Stimulated activated CD4-positive, alpha-beta T cell treated with anti-CD3 and anti-CD28 coated beads, Interleukin-1b, Interleukin-23, amount 100 ng/mL, for 48 hours (primary cell): ENCODE measurements around the gene ZNF275.
"Not testable (repeated sequence)": the region's sequence is repeated elsewhere in the genome, so short reads cannot be mapped to it uniquely, and the experiment has no call there.

ENCODE experiments used
- DNase-seq: peaks from one replicate; pipeline ENCODE4 v3.0.0-alpha.2; 2020

ZNF275 gene

DNA sequence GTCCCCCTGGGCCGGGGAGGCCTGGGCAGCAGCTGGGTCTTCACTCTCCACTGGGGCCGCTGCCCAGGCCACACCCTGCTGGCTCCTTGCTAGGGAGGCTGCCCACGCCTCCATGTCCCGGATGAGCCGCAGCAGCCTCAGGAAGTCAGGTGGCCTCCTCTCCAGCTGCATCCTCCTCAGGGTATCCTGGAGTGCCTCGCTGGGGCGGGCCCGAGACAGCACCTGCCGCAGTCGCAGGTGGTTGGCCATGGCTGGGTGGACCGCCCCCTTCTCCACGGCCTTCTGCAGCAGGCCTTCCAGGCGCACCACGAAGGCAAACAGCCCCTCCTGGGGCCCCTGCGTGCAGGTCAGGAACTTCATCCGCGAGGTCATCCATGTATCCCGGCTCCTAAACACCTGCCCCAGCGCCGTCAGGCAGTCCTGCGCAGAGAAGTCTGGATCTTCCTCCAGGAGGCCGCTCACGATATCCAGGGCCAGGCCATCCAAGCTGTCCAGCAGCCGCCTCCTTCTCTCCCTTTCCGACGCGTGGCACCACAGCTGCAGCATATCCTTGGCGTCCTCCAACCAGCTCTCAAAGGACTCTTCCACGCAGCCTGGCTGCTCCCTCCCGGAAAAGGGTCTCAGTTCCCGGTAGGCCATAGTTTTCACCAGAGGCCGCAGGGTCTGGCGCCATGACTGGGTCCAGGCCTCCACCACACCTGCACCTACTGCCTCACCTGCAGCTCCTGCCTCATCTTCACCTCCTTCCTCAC is 14.5 kb upstream of the ZNF275 start:
- no peak for DNase-seq

DNA sequence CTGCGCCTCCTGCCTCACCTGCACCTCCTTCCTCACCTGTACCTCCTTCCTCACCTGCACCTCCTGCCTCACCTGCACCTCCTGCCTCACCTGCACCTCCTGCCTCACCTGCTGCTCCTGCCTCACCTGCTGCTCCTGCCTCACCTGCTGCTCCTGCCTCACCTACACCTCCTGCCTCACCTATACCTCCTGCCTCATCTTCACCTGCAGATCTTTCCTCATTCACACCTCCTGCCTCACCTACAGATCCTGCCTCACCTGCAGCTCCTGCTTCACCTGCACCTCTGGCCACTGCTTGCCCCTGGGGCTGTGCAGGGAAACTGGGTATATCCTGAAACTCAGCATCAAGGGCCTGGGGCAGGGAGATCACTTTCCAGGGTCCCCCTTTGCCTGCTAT is 13.9 kb upstream of the ZNF275 start:
- not testable (repeated sequence) for DNase-seq

DNA sequence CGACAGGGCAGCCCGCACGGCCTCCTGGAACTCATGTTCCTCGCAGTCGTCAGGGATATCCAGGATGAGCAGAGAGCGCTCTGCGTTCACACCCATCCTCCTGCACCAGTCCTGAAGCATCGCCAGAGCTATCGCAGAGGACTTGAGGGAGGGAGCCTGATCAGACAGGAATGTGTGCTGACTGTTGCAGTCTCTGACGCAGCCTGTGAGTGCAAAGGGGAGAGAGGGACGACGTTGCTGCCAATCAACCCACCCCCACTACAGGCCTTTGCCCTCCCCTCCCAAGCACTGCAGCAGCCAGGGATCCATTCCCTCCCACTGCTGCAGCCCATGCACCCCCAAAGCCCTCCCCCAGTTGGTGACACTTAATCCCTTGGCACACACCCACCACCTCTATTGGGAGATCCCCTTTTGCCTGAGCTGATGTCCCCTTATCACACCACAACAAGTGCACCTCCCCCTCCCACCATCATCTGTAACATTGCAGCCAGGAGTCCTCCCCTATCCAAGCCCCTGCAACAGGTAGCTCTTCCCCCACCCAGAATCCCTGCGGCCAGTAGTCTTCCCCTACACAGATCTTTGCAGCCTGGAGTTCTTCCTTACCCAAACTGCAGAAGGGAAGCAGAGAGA is 13.3 kb upstream of the ZNF275 start:
- no peak for DNase-seq

- no peak for DNase-seq
These were observed 12.4 kb upstream of the ZNF275 start, which contains the start of gene PNMA6F for GRCh38 chrX:153321381-153322124. Gene PNMA6F (minus strand): TSS chrX:153321767. CDS start chrX:153320674, 1,093 bp downstream.

GRCh38 chrX:153327561-153327960 is 6.4 kb upstream of the ZNF275 start:
- DNase-seq = no peak

GRCh38 chrX:153333266-153333665 is 687 bp upstream of the ZNF275 start:
- DNase-seq = no peak

GRCh38 chrX:153334654-153335295 is 822 bp downstream of the ZNF275 start:
- no peak for DNase-seq

GRCh38 chrX:153336121-153336894 is 2.4 kb downstream of the ZNF275 start:
- peak; percentile 7 for DNase-seq

DNA sequence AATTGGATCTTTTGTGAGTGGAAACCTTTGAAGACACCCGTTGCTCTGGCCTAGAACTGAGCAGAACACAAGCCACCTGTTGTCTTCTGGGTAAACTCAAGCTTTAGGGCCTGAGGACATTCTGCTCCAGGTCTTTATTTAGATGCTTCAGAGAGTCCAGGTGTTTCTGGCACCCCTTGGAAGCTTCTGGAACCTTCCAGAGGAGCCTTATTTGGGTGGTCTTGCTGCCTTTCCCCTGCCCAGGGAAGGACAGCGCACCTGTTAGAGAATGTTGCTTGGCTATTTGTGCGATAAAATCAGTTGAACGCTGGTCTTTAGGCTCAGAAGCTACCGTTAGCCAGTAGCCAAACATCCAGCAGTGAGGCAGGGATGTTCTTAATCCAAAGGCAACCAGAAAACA is 3.0 kb downstream of the ZNF275 start:
- DNase-seq = no peak

DNA sequence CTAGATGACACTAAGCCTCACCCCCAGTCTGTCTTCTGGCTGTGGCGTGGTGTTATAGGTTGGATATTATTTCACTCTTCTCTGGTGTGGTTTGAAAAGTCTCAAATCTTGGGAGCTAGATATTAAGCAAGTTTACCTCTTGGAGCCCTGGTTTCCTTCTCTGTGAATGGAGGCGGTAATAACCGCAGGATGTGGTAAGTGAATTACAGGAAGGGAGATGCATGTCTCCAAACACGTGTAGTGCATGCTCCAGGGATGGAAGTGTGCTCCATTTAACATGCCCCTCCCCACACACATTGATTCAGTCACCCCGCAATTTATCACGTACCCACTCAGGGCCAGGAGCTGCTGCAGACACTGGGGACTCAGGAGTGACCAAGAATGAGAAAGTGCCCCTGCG is 4.9 kb downstream of the ZNF275 start:
- DNase-seq = no peak

DNA sequence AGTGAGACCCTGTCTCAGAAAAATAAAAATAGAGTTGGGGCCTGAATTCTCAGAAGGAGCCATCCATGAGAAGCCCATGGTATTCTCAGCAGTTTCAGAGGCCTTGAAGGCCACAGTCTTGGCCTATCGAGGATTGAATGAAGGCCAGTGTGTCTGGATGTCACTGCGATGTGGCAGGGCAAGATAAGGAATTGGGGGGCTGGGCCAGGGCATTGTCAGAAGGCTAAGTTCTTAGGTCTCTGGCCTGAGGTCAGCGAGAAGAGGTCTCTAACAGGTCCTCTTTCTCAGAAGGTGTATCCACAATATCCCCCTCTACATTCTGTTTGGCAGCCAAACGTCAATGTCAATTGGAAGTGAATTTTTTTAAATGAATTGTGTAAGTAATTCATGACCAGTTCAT is 5.7 kb downstream of the ZNF275 start:
- DNase-seq = no peak

- no peak for DNase-seq
These were observed 6.2 kb downstream of the ZNF275 start for GRCh38 chrX:153340111-153340510.

DNA sequence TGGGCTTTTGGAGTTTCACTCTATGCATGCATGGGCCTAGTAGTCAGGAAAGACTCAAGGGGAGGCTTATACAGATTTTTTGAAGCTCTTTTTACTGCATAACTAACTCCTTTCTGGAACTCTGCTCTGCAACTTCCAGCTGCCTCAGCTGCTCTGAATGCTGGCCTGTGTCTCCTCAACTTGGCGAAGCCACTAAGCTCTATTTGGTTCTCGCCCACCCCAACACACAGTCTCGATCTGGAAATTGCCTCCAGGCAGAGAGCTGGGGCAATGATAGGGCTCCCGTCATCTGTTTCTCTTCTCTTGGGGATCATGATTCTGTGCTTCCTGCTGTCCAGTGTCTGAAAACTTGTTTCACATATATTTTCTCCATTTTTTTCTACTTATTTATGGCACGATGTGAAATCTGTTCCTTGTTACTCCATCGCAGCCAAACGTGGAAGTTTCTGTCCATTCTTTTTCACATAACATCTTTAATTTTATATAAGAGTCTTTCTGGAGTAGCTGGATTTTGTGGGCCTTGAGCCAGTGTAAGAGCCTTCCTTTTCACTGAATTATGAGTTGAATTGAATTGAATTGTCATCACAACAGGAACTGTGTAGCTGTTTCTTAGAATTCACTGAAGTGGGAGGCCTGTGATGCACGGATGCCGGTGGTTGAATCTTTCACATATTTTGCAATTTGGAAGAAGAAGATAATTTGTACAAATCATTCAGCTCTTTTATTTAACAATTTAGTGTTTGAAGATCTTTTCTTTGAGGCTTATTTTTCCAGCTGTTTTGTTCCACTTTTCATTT is 9.0 kb downstream of the ZNF275 start:
- DNase-seq = no peak

- DNase-seq = no peak
These were observed 9.7 kb downstream of the ZNF275 start for GRCh38 chrX:153343674-153344073.

DNA sequence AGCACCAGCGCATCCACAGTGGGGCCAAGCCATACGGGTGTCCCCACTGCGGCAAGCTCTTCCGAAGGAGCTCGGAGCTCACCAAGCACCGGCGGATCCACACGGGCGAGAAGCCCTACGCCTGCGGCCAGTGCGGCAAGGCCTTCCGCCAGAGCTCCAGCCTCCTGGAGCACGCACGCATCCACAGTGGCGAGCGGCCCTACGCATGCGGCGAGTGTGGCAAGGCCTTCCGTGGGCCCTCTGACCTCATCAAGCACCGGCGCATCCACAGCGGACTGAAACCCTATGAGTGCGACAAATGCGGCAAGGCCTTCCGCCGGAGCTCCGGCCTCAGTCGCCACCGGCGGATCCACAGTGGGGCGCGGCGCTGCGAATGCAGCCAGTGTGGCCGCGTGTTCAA is 13.6 kb downstream of the ZNF275 start:
- no peak for DNase-seq

- no peak for DNase-seq
These were observed 14.5 kb downstream of the ZNF275 start for GRCh38 chrX:153348421-153348820.

DNA sequence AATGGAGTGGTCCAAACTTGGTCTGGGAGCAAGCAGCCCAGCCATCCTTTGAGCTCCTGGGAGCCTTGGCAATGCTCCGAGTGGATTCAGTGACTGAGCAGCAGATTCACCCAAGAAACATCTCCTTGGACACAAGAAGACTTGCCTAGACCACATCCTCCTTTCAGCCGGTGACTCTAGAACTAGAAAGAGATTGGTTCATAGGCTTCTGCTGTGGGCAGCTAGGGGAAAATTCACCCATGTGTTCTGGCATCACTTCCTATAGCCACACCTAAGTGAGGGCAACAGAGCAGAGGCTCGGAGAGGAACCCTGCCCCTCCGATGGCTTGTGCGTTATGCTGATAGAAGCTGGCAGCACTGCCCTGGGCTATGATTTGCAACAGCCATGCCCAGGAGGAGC is 16.0 kb downstream of the ZNF275 start:
- DNase-seq = no peak

GRCh38 chrX:153351981-153352380 is 18.0 kb downstream of the ZNF275 start:
- DNase-seq = no peak

GRCh38 chrX:153352858-153353257 is 18.9 kb downstream of the ZNF275 start:
- no peak for DNase-seq

GRCh38 chrX:153353416-153353815 is 19.5 kb downstream of the ZNF275 start:
- DNase-seq = no peak

DNA sequence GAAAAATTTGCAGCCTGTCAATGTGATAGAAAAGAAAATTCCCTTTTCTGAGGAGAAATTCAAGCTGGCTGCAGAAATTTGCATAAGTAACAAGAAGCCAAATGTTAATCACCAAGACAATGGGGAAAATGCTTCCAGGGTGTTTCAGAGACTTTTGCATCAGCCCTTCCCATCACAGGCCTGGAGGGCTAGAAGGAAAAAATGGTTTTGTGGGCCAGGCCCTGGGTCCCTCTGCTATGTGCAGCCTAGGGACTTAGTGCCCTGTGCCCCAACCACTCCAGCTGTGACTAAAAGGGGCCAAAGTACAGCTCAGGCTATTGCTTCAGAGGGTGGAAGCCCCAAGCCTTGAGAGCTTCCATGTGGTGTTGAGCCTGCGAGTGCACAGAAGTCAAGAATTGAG is 23.9 kb downstream of the ZNF275 start:
- DNase-seq = no peak
